GM21717 (cell line): ENCODE measurements around the gene LRP1.

Source experiments
- ATAC-seq: cut with Tn5 transposase; IDR thresholded peaks from one replicate; pipeline ENCODE4 v1.9.1; 2021; ENCODE audit warnings: mild to moderate bottlenecking, moderate library complexity; ENCODE audit not compliant: unreplicated experiment

Gene LRP1

DNA sequence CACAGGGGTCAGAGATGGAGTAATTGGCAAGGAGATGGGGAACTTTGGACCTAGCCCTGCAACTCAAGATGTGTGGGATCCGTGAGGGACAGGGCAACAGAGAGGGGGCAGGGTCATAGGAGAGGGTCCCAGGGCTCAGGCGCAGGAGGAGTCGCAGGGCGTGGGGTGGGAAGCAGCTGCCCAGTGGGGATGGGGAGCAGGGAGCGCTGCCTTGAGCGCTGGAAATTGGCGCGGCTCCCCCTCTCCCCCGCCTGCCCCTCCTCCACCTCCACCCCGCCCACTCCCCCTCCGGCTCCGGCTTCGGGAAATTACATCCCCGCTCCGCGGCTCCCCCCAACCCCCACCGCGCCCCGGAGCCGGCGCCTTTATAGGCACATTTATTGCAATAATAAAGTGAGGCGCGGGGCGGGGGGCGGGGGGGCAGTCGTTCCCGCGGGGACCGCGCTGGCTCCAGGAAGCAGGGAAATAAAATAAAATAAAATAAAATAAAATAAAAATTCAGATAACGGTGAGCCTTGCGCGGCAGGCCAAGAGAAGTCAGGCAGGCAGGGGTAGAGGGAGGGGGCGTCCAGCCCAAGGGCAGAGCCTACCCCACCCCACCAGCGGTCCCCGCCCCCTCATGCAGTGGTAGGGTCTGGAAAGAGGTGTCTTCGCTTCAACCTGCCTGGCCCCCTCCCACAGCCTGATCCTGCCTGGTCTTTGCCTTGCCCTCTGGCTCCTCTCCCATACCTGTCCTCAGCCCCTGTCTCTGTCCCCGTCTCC, 91.9 kb downstream of the LRP1 start:
- ATAC-seq: no peak

DNA sequence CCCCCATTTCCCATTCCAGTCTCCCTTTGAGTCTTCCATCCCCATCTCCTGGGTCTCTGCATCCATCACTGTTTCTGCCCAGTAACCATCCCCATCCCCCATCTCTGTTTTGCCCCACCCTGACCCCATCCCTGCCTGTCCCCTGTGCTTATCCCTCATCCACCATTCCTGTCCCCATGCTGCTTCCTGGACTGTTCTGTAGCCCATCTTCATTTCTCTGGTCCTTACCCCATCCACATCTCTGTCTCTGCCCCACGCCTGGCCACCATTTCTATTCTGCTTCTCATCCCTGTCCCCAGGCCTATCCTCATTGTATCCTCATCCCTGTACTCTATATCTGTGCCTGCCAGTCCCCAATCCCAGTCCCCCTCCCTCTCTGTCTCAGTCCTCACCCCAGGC, 92.5 kb downstream of the LRP1 start:
- no peak for ATAC-seq

DNA sequence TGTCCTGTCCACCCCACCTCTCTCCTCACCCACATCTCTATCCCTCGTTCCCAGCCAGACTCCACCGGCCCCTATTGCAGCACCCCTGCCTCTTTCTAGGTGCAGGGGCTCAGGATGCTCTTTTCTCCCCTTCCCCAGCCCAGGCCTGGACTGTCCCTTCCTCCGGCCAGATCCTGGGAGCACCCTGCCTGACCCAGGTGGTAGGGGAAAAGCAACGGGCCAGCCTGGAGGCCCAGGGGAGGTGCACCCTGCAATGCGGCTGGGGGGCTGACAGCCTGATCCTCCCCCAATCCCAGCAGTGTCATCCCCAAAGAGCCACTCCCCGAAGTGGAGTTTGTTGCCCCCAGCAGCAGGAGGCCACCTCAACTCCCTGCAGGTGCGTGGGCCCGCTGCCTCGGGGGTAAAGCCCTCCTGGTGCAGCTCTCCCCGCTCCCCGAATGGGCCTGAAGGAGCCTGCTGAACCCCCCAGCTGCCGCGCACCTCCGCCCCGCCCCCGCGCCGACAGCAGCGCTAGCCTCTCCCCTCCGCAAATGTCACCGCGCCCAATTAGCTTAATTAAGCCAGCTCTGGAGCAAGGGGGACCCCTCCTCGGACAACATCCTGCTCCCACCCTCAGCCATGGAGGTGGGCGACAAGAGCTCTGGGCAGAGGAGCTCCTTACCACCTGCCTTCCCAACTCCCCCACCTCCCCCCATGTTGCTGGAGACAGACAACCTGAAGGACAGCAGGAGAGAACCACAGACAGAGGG, 93.1 kb downstream of the LRP1 start:
- ATAC-seq: no peak

DNA sequence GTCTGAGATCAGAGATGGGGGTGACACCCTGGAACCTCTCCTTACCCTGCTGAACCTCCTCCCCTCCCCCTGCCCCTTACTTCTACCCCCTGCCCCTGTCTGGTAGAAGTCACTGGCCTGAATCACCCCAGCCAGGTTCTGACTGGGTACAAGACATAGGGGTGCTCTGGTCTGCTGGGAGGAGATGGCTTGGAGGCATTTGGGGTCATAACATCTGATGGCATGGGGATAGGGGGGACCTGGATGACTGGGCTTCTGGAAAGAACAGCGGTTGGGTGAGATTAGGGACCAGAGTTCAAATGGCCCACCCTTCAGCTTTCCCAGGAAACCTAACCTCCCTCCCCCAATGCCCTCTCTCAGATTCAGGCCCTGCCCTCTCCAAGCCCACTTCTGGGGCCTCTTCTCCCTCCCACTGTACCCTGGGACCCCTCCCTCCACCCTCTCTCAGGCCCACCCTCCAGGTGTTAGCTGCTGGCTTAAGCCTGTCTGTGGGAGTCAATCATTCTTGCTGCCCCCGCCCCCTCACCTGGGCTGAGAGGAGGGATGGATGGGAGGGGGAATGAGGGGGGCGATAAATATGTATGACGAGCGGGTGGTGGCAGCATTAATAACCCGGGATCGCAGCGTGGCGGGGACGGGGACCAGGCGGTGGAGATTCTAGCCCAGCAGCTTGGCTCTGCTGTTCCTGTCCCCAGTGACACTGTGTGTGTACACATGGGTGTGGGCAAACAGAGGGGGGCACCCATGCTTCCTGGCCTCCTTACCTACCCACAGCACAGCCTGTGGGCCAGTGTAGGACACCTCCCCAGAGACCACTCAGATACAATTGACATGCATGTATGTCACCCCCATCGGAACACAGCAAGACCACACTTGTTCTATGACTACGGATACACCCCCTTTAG, 94.3 kb downstream of the LRP1 start:
- ATAC-seq: no peak

- ATAC-seq: no peak
Observed at GRCh38 chr12:57223191-57224165, 95.2 kb downstream of the LRP1 start.

DNA sequence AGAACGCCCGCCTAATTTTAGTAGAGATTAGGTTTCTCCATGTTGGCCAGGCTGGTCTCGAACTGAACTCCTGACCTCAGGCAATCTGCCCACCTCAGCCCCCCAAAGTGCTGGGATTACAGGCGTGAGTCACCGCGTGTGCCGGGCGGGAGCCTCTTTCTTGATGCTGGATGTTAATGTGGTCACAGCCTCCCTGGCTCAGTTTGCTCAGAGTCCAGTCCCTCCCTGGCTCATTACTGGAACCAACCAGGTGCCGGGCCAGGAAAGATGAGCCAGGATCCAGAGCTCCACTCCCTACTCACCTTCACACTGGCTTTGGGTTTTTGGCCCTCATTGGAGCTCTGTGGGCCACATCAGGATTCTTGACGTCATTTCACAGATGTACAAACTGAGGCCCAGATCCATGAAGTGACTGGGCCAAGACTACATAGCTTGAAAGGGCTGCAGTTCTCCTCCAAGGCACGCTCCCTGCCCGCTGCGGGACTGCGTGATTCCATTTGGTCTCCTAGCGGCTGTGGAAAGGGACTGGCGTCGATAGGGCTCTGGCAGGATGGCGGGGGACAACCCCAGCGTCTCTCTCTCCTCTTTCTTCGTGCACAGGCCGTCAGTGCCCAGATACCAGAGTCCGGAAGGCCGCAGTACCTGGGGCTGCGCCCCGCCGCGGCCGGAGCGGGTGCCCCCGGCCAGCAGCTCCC, 96.1 kb downstream of the LRP1 start:
- ATAC-seq: no peak

GRCh38 chr12:57224973-57225679, 96.8 kb downstream of the LRP1 start:
- no peak for ATAC-seq

DNA sequence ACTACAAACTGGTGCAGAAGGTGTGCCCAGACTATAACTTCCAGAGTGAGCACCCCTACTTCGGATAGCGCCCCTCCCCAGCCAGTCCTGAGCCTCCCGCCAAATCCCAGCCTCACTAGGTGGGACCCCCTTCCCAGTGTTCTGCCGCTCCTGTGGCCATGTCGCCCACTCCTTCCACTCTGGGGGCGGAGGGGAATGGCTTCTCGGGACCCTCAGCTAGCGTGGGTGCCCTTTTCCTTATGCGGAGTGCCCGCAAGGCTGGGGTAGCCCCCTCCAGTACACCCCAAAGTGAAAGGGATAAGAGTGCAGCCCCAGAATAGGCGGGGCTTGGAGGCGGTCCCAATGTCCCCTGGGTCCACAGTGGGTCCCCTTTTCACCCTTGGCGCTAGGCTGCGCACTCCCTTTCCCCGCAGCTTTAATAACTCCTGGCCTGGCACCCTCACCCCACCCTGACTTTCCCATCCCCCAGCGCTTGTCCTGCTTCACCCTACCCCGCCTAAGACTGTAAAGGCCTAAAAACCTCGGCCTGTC, 97.5 kb downstream of the LRP1 start:
- no peak for ATAC-seq

GRCh38 chr12:57226588-57227314, 98.5 kb downstream of the LRP1 start:
- no peak for ATAC-seq

DNA sequence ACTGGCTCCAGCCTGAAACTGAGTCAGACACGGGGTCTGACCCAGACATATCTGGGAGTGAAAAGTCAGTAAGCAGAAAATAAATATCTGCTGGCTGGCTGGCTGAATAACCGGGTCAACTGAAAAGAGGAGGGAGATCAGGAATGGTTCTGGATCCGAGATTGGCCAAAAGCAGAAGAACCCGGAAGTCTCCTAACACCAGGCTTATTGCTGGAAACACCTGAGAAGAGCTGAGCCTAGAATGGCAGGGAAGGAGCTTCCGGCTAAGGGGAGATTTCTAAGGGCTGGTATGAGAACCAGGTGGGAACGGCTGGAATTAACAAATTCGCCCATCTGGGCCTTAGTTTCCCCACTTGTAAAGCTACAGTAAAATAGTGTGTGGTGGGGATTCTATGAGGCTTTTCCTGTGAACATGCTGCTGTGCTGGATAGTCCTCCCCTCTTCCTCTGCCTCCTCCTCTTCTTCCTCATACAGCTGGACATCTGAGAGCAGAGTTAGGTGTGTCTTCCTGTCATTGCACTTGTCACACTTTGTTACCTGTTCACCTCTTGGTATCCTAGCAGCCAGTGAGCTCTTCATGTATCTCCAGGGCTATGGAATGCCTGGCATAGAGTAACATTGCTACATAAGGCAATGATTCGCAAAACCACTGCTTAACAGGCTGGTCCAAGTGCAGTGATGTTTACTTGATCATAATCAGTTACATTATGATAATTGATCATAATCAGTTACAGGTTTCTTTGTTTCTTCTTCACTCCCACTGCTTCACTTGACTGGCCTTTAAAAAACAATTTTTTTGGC, 99.2 kb downstream of the LRP1 start:
- ATAC-seq: no peak

GRCh38 chr12:57229046-57229633, 100.9 kb downstream of the LRP1 start:
- peak; percentile 2 for ATAC-seq

GRCh38 chr12:57229634-57230380, 101.5 kb downstream of the LRP1 start, which contains the start of gene SHMT2:
SHMT2 (plus strand) TSS chr12:57229711; CDS start chr12:57229779, 68 bp downstream.
- peak; percentile 39 for ATAC-seq

DNA sequence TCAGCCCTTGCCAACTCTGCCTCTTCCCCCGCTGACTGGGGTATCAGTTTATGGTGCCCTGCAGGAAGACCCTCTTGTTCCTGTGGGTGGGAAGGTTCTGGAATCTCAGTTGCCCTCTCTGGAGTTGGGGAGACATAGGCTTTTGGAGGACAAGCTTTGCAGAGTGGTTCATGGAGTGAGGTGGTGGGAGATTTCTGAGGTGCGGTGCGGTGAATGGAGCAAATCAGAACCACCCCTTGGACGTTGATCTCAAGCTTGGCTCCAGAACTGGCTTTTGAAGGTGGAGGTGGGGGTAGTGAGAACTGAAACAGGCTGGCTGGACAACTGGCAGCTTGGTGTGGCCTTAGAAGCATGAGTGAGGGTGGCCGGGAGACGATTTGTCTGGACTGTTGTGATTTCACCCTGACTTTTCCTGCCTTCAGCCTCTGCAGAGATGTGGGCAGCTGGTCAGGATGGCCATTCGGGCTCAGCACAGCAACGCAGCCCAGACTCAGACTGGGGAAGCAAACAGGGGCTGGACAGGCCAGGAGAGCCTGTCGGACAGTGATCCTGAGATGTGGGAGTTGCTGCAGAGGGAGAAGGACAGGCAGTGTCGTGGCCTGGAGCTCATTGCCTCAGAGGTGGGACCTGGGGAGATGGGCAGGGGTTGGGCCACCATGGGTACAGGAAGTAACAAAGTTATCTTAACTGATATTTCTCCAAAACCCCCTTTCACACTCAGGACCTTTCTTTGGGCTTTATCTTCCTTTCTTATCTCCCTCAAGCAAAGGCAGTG, 102.3 kb downstream of the LRP1 start:
- no peak for ATAC-seq

- ATAC-seq: no peak
Observed at GRCh38 chr12:57231276-57232021, 103.2 kb downstream of the LRP1 start.
